Cardiac fibroblast (primary cell): Measurements from ENCODE around the gene RAB42.
A peak's percentile ranks its signal among the peaks of the same experiment; 100 is the strongest.

Source experiments
- DNase-seq, 2 donors: peaks; one replicate each; pipeline versions ENCODE4 v3.0.0 to v3.0.0-alpha.2; 2010; ENCODE audit warnings: low read depth in 2 of 2
- H3K4me3 ChIP-seq, 2 donors: replicated peaks in 1 of 2; 1 replicate in 1 of 2; 2 replicates in 1 of 2; pipeline ENCODE4 v1.5.1; 2011; ENCODE audit warnings: low read depth in 2 of 2, low read length in 2 of 2, mild to moderate bottlenecking in 2 of 2, moderate library complexity in 1 of 2
- TF ChIP-seq, protein P1 (sequence below): IDR thresholded peaks from one replicate; pipeline ENCODE4 v1.5.1; 2011; ENCODE audit warnings: low read depth, mild to moderate bottlenecking, low read length, inconsistent platforms

Gene RAB42, protein sequence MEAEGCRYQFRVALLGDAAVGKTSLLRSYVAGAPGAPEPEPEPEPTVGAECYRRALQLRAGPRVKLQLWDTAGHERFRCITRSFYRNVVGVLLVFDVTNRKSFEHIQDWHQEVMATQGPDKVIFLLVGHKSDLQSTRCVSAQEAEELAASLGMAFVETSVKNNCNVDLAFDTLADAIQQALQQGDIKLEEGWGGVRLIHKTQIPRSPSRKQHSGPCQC

DNA sequence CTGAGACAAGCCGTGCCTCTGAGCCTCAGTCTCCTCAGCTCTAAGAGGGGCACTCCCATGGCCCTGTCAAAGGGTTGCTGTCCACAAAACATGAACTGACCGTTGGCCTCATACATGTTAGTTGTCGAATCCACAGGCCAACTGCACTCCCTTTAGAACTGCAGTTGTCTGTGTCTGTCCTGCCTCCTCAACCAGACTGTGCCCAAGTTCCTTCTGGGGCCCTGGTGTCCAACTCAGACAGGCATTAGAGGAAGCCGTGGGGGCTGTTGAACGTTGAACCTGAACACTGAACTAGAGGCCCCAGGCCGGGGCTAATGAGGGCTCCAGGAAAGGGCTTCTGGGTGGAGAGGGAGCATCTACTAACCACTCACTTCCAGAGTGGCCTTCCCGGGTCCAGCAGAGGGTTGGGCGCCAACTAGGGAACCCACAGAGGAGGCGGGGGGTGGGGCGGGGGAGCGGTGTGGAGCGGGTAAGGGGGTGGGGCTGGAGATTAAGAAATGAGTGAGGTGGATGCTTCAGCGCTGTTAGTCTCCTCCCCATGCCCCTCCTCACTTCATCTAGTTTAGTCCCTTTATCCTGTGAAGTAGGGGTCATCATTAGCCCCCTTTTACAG lies at the start of gene RAB42:
RAB42 (plus strand) TSS at position 558 of the 613 bp plus-strand sequence. CDS start 247 bp downstream, outside the sequence.
- DNase-seq = no peak

DNA sequence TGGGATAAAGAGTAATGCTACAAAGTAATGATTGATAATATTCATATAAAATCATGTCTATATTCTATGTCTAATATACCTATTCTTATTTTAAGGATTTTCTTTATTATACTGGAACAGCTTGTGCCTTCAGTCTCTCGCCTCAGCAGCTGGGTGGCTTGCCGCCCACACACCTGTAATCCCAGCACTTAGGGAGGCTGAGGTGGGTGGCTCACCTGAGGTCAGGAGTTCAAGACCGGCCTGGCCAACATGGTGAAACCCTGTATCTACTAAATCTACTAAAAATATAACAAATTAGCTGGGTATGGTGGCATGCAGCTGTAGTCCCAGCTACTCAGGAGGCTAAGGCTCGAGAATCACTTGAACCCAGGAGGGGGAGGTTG lies 46.8 kb upstream of the RAB42 start:
- DNase-seq = no peak
- no peak overlapping the region for H3K4me3 ChIP-seq
- TF ChIP-seq, protein P1, sequence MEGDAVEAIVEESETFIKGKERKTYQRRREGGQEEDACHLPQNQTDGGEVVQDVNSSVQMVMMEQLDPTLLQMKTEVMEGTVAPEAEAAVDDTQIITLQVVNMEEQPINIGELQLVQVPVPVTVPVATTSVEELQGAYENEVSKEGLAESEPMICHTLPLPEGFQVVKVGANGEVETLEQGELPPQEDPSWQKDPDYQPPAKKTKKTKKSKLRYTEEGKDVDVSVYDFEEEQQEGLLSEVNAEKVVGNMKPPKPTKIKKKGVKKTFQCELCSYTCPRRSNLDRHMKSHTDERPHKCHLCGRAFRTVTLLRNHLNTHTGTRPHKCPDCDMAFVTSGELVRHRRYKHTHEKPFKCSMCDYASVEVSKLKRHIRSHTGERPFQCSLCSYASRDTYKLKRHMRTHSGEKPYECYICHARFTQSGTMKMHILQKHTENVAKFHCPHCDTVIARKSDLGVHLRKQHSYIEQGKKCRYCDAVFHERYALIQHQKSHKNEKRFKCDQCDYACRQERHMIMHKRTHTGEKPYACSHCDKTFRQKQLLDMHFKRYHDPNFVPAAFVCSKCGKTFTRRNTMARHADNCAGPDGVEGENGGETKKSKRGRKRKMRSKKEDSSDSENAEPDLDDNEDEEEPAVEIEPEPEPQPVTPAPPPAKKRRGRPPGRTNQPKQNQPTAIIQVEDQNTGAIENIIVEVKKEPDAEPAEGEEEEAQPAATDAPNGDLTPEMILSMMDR = no peak

More for the DNA sequence above, at the start of gene RAB42:
- H3K4me3 ChIP-seq = peak within 1 kb of the TSS; percentile 47 to 55
- TF ChIP-seq, protein P1 = no peak

DNA sequence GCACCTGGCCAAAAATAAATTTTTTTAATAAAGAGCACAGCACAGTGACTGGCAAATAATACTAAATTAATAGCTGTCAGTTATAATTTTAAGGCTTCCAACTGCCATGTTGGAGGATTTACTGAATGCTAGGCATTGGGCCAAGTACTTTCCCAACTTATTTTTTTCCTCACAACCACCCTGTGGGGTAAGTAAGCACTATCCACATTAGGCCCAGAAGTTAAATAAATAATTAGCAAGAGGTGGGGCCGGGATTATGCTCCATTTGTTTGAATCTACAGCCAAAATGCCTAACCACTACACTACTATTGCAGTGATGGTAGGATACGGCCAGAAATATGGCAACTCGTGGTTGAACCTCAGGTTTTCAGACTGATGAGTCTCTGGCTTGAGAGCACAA lies 43.7 kb upstream of the RAB42 start:
- H3K4me3 ChIP-seq = no peak overlapping the region
- TF ChIP-seq, protein P1 = no peak
- DNase-seq = peak in 1 of 2 donors; percentile 13

DNA sequence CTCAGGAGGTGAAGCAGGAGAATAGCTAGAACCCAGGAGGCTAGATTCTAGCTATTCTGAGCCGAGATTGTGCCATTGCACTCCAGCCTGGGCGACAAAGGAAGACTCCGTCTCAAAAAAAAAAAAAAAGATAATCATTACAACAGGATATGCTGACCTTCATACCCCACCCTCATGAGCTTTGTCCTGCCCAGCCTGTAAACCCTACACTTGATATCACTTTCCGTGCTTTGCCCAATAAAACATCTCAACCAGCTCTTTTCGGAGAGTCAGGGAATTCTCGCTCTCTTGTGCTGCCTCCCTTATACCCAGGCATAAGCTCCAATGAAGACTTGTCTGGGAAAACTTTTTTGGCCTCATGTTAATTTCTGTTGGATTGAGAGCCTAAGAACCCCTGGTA lies 40.7 kb upstream of the RAB42 start:
- no peak overlapping the region for H3K4me3 ChIP-seq
- DNase-seq = no peak
- TF ChIP-seq, protein P1 = no peak

DNA sequence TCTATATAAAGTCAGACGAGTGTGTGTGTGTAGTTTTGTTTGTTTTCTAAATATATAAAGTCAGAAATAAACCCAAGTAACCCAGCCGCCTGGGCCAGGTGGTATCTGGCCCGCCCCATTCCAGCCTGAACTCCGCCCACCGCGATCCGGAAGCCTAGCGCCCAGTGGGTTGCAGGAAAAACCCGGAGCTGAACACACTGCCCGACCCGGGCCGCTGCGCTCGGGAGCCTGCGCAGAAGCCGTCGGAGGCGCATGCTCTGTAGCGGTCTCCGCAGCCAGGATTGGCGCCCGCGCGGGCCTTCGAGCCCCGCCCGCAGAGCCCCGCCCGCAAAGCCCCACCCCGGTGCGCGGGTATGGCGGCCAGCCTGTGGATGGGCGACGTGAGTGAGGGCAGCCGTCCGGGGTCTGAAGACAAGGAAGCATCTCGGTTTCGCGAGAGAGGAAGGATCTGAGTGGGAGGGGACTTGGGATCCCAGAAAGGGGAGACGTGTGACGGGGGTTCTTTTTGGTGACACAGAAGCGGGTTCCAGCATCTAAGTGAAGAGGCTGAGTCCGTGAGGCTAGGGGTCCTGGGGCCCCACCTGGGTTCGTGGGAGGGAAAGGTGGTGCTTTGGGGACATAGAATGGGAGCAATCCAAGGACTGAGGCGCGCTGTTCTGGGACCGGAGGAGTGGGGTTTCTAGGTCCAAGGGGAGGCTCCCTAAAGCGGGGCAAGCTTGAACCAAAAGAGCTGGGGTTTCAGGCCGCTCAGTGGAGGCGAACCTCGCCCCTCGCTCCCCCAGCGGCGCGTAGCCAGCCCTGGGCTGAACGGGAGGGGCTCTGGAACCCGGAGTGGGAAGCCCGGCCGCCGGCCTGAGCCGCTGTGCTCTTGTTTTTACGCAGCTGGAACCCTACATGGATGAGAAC lies 39.1 kb upstream of the RAB42 start, which contains the start of gene TRNAU1AP:
TRNAU1AP (plus strand) TSS at position 328 of the 906 bp plus-strand sequence; CDS start at position 354, 26 bp downstream.
- H3K4me3 ChIP-seq = peak within 1 kb of the TSS; percentile 95
- DNase-seq = peak; percentile 96 to 98
- TF ChIP-seq, protein P1 = no peak

DNA sequence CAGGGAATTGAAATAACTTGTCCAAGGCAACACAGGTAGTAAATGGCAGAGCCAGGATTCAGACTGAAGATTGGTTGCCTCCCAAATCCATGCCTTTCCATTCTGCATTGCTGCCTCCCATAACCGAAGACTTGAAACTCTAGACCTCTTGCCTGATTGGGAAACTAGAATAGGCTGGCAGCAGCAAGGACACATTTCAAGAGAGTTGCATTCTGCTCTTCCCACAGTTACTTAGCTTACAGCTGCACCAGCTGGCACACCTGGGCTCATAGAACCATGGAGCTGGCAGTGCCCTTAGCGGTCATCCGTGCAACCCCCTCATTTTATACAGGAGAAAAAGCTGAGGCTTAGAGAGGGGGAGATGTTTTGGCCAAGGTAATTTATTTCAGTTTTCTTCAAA lies 31.2 kb upstream of the RAB42 start:
- TF ChIP-seq, protein P1 = no peak
- no peak overlapping the region for H3K4me3 ChIP-seq
- DNase-seq = no peak
